ENCODE results near the gene SLC1A3.

The SLC1A3 gene

GRCh38 chr5:36664766-36665165, 58.4 kb downstream of the SLC1A3 start:
- H3K4me3 ChIP-seq (IDR thresholded peaks at IDR 0.05; ENCODE audit: insufficient read depth, low read depth, low read length) = no peak overlapping the region
- H3K9ac ChIP-seq = no peak overlapping the region
- H3K79me2 ChIP-seq (ENCODE audit: insufficient read depth, low read depth) = no peaks in the 10 kb centered on the region
- H3K27me3 ChIP-seq (ENCODE audit: insufficient read depth, low read depth) = no peaks in the 10 kb centered on the region
- no peaks in the 10 kb centered on the region for H3K4me1 ChIP-seq (ENCODE audit: low read depth, poor library complexity, severe bottlenecking)
- H2AFZ ChIP-seq (ENCODE audit: low read depth) = no peak overlapping the region
- no peaks in the 10 kb centered on the region for H3K36me3 ChIP-seq (ENCODE audit: insufficient read depth)
- no peaks in the 10 kb centered on the region for H4K20me1 ChIP-seq (ENCODE audit: insufficient read depth)
- no peak overlapping the region for H3K27ac ChIP-seq
- H3K4me2 ChIP-seq = no peak overlapping the region
- TF ChIP-seq CTCF (conservative IDR thresholded peaks at IDR 0.05; ENCODE audit: low read depth, low read length) = no peak

GRCh38 chr5:36665628-36666027, 59.2 kb downstream of the SLC1A3 start:
- Histone ChIP-seq H3K27me3 (ENCODE audit: insufficient read depth, low read depth) (no peaks in the 10 kb centered on the region), H3K4me3 (IDR thresholded peaks at IDR 0.05; ENCODE audit: insufficient read depth, low read depth, low read length) (no peak overlapping the region), H3K36me3 (ENCODE audit: insufficient read depth) (no peaks in the 10 kb centered on the region), H3K4me2 (no peak overlapping the region), H3K4me1 (ENCODE audit: low read depth, poor library complexity, severe bottlenecking) (no peaks in the 10 kb centered on the region), H3K79me2 (ENCODE audit: insufficient read depth, low read depth) (no peaks in the 10 kb centered on the region), H3K27ac (no peak overlapping the region), H2AFZ (ENCODE audit: low read depth) (no peak overlapping the region), H3K9ac (no peak overlapping the region), H4K20me1 (ENCODE audit: insufficient read depth) (no peaks in the 10 kb centered on the region)
- no peak for TF ChIP-seq CTCF (conservative IDR thresholded peaks at IDR 0.05; ENCODE audit: low read depth, low read length)

GRCh38 chr5:36666274-36666673, 59.9 kb downstream of the SLC1A3 start:
- no peak for TF ChIP-seq CTCF (conservative IDR thresholded peaks at IDR 0.05; ENCODE audit: low read depth, low read length)
- no peak overlapping the region for H3K27ac ChIP-seq
- no peak overlapping the region for H3K4me3 ChIP-seq (IDR thresholded peaks at IDR 0.05; ENCODE audit: insufficient read depth, low read depth, low read length)
- H3K9ac ChIP-seq = no peak overlapping the region
- no peaks in the 10 kb centered on the region for H3K27me3 ChIP-seq (ENCODE audit: insufficient read depth, low read depth)
- H4K20me1 ChIP-seq (ENCODE audit: insufficient read depth) = no peaks in the 10 kb centered on the region
- no peak overlapping the region for H3K4me2 ChIP-seq
- no peaks in the 10 kb centered on the region for H3K4me1 ChIP-seq (ENCODE audit: low read depth, poor library complexity, severe bottlenecking)
- H2AFZ ChIP-seq (ENCODE audit: low read depth) = no peak overlapping the region
- H3K79me2 ChIP-seq (ENCODE audit: insufficient read depth, low read depth) = no peaks in the 10 kb centered on the region
- no peaks in the 10 kb centered on the region for H3K36me3 ChIP-seq (ENCODE audit: insufficient read depth)

GRCh38 chr5:36666986-36667385, 60.6 kb downstream of the SLC1A3 start:
- Histone ChIP-seq H3K4me2 (no peak overlapping the region), H4K20me1 (ENCODE audit: insufficient read depth) (no peaks in the 10 kb centered on the region), H3K36me3 (ENCODE audit: insufficient read depth) (no peaks in the 10 kb centered on the region), H3K79me2 (ENCODE audit: insufficient read depth, low read depth) (no peaks in the 10 kb centered on the region), H3K4me3 (IDR thresholded peaks at IDR 0.05; ENCODE audit: insufficient read depth, low read depth, low read length) (no peak overlapping the region), H2AFZ (ENCODE audit: low read depth) (no peak overlapping the region), H3K9ac (no peak overlapping the region), H3K4me1 (ENCODE audit: low read depth, poor library complexity, severe bottlenecking) (no peaks in the 10 kb centered on the region), H3K27me3 (ENCODE audit: insufficient read depth, low read depth) (no peaks in the 10 kb centered on the region), H3K27ac (no peak overlapping the region)
- no peak for TF ChIP-seq CTCF (conservative IDR thresholded peaks at IDR 0.05; ENCODE audit: low read depth, low read length)

- Histone ChIP-seq H3K36me3 (ENCODE audit: insufficient read depth) (no peaks in the 10 kb centered on the region), H2AFZ (ENCODE audit: low read depth) (no peak overlapping the region), H3K4me3 (IDR thresholded peaks at IDR 0.05; ENCODE audit: insufficient read depth, low read depth, low read length) (no peak overlapping the region), H4K20me1 (ENCODE audit: insufficient read depth) (no peaks in the 10 kb centered on the region), H3K79me2 (ENCODE audit: insufficient read depth, low read depth) (no peaks in the 10 kb centered on the region), H3K9ac (no peak overlapping the region), H3K27me3 (ENCODE audit: insufficient read depth, low read depth) (no peaks in the 10 kb centered on the region), H3K27ac (no peak overlapping the region), H3K4me2 (no peak overlapping the region), H3K4me1 (ENCODE audit: low read depth, poor library complexity, severe bottlenecking) (no peaks in the 10 kb centered on the region)
- TF ChIP-seq CTCF (conservative IDR thresholded peaks at IDR 0.05; ENCODE audit: low read depth, low read length) = no peak
These were observed 61.4 kb downstream of the SLC1A3 start for GRCh38 chr5:36667824-36668223.
